ENCODE measurements around the gene IRF5. TPM values are rescaled to one million over a fixed set of nuclear protein-coding genes. Genes with fewer than 3 reads are reported as not detected.

IRF5 gene
- polyA plus RNA-seq, 1 donor (not counting 4 experiments of a cell fraction or from before 2014, with no cell fraction given), result 0.88 TPM

- TF ChIP-seq EZH2 (IDR thresholded peaks at IDR 0.05; ENCODE audit: low read length) (peak; percentile 63), CTCF (optimal IDR thresholded peaks at IDR 0.05 in 1 of 3, IDR thresholded peaks at IDR 0.05 in 1 of 3, conservative IDR thresholded peaks at IDR 0.05 in 1 of 3; ENCODE audit: extremely low read depth in 1 of 3, insufficient read depth in 2 of 3, low read length in 3 of 3) (no peak)
- H3K9me1 ChIP-seq (ENCODE audit: control insufficient read depth, extremely low read depth, insufficient read depth, low read length), result no peaks in the 10 kb centered on the region
- H3K4me1 ChIP-seq (ENCODE audit: control insufficient read depth, extremely low read depth, insufficient read depth, low read length), result no peaks in the 10 kb centered on the region
- no peak overlapping the region for H3K27ac ChIP-seq (ENCODE audit: control insufficient read depth, insufficient read depth, low read length)
- H3K9me3 ChIP-seq (ENCODE audit: control insufficient read depth, low read depth, low read length), result no peaks in the 10 kb centered on the region
- peak overlapping the region in 1 of 3 experiments; percentile 19 for H3K4me3 ChIP-seq (ENCODE audit: control insufficient read depth in 2 of 3, extremely low read depth in 1 of 3, insufficient read depth in 2 of 3, low read depth in 1 of 3, low read length in 3 of 3)
- peaks cover 52% of the 10 kb centered on the region for H3K27me3 ChIP-seq (ENCODE audit: control insufficient read depth, extremely low read depth, insufficient read depth, low read length)
- H3K79me2 ChIP-seq (ENCODE audit: control insufficient read depth, insufficient read depth, low read length), result no peaks in the 10 kb centered on the region
- no peaks in the 10 kb centered on the region for H3K36me3 ChIP-seq (ENCODE audit: control insufficient read depth in 2 of 2, extremely low read depth in 1 of 2, insufficient read depth in 2 of 2, low read length in 2 of 2)
- dilution Hi-C loops (cut with MboI; ENCODE audit: extremely low pct_ligation_motif_present, low sequenced_read_pairs), result no loop called here
- no peak overlapping the region for H2AFZ ChIP-seq (ENCODE audit: control insufficient read depth, low read length)
- peak overlapping the region; percentile 9 for H3K4me2 ChIP-seq (ENCODE audit: control insufficient read depth, extremely low read depth, insufficient read depth, low read depth, low read length)
- no peak for DNase-seq (ENCODE audit: low read depth, low spot score)
- no peak for FAIRE-seq
- H3K9ac ChIP-seq (ENCODE audit: control insufficient read depth, extremely low read depth, insufficient read depth, low read length), result no peak overlapping the region
- H4K20me1 ChIP-seq (ENCODE audit: control insufficient read depth, extremely low read depth, insufficient read depth, low read length), result no peaks in the 10 kb centered on the region
These were observed 27.8 kb upstream of the IRF5 start for GRCh38 chr7:128909625-128910568.

GRCh38 chr7:128910569-128910945 is 27.2 kb upstream of the IRF5 start, which contains the start of gene KCP:
Gene KCP, minus strand, starts transcription at chr7:128910709. Its CDS starts 33 bp downstream, at chr7:128910676.
- DNase-seq (ENCODE audit: low read depth, low spot score), result no peak
- no peak within 1 kb of the TSS for H3K27ac ChIP-seq (ENCODE audit: control insufficient read depth, insufficient read depth, low read length)
- TF ChIP-seq CTCF (optimal IDR thresholded peaks at IDR 0.05 in 1 of 3, IDR thresholded peaks at IDR 0.05 in 1 of 3, conservative IDR thresholded peaks at IDR 0.05 in 1 of 3; ENCODE audit: extremely low read depth in 1 of 3, insufficient read depth in 2 of 3, low read length in 3 of 3) (no peak), EZH2 (IDR thresholded peaks at IDR 0.05; ENCODE audit: low read length) (no peak)
- no peaks in the 10 kb centered on the region for H4K20me1 ChIP-seq (ENCODE audit: control insufficient read depth, extremely low read depth, insufficient read depth, low read length)
- FAIRE-seq, result no peak
- H3K9ac ChIP-seq (ENCODE audit: control insufficient read depth, extremely low read depth, insufficient read depth, low read length), result no peak within 1 kb of the TSS
- H3K79me2 ChIP-seq (ENCODE audit: control insufficient read depth, insufficient read depth, low read length), result no peaks in the 10 kb centered on the region
- peaks cover 57% of the 10 kb centered on the region for H3K27me3 ChIP-seq (ENCODE audit: control insufficient read depth, extremely low read depth, insufficient read depth, low read length)
- dilution Hi-C loops (cut with MboI; ENCODE audit: extremely low pct_ligation_motif_present, low sequenced_read_pairs), result no loop called here
- no peaks in the 10 kb centered on the region for H3K9me3 ChIP-seq (ENCODE audit: control insufficient read depth, low read depth, low read length)
- peak within 1 kb of the TSS; percentile 9 for H3K4me2 ChIP-seq (ENCODE audit: control insufficient read depth, extremely low read depth, insufficient read depth, low read depth, low read length)
- no peak within 1 kb of the TSS for H2AFZ ChIP-seq (ENCODE audit: control insufficient read depth, low read length)
- H3K9me1 ChIP-seq (ENCODE audit: control insufficient read depth, extremely low read depth, insufficient read depth, low read length), result no peaks in the 10 kb centered on the region
- no peaks in the 10 kb centered on the region for H3K4me1 ChIP-seq (ENCODE audit: control insufficient read depth, extremely low read depth, insufficient read depth, low read length)
- no peaks in the 10 kb centered on the region for H3K36me3 ChIP-seq (ENCODE audit: control insufficient read depth in 2 of 2, extremely low read depth in 1 of 2, insufficient read depth in 2 of 2, low read length in 2 of 2)
- H3K4me3 ChIP-seq (ENCODE audit: control insufficient read depth in 2 of 3, extremely low read depth in 1 of 3, insufficient read depth in 2 of 3, low read depth in 1 of 3, low read length in 3 of 3), result peak within 1 kb of the TSS in 1 of 3 experiments; percentile 19
